ENCODE results near the gene FURIN.

Gene FURIN

DNA sequence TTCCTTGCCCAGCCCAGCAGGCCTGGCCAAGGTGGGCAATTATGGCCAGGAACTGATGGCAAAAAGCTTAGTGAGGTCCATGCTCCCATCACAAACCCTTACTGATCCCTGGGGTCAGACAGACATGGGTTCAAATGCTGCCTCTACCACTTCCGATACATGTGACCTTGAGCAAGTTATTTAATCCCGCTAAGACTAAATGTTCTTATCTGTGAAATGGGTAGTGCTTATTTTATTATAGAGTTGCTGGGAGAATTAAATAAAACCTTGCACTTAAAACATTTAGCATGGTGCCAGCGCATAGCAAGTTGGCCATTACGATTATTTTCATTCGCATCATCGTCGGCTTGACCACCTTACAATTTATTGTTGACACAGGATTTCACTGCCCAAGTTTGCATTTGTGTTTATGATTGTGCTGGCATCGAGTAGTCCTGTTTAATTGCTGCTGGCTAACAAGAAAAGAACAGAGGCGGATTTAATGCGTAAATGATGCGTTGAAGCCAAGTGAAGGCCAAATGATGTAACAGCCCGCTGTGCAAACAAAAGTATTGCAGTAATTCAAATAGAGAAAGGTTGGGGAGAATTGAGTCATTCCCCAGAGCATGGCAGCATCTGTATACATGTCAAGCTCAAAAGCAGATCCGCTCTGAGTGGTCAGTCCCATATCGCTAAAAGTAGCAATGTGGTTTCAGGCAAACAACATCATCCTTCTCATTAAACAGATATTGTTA, 7.3 kb upstream of the FURIN start:
- no peaks in the 10 kb centered on the region for H3K79me2 ChIP-seq (ENCODE audit: control insufficient read depth, low read length)
- no peaks in the 10 kb centered on the region for H3K9me2 ChIP-seq (replicated peaks; ENCODE audit: control insufficient read depth, low read length)
- H3K27ac ChIP-seq (ENCODE audit: low read depth, low read length) = no peak overlapping the region
- no peaks in the 10 kb centered on the region for H3K9me3 ChIP-seq (ENCODE audit: control insufficient read depth, insufficient read depth, low read length)
- no peaks in the 10 kb centered on the region; the same call in 1 of the 2 replicates for H3F3A ChIP-seq (ENCODE audit: control insufficient read depth, insufficient read depth)
- H3K4me3 ChIP-seq (ENCODE audit: low read length) = no peak overlapping the region
- H3K4me1 ChIP-seq (ENCODE audit: control insufficient read depth, low read length) = peaks cover 13% of the 10 kb centered on the region
- no peaks in the 10 kb centered on the region for H4K20me1 ChIP-seq (ENCODE audit: control insufficient read depth, insufficient read depth, low read depth, low read length)
- H3K4me2 ChIP-seq (ENCODE audit: low read length) = no peak overlapping the region
- no peaks in the 10 kb centered on the region for H3K27me3 ChIP-seq (ENCODE audit: control insufficient read depth, low read length)
- no peaks in the 10 kb centered on the region for H3K36me3 ChIP-seq (ENCODE audit: control insufficient read depth, low read length)
- TF ChIP-seq, protein P1, sequence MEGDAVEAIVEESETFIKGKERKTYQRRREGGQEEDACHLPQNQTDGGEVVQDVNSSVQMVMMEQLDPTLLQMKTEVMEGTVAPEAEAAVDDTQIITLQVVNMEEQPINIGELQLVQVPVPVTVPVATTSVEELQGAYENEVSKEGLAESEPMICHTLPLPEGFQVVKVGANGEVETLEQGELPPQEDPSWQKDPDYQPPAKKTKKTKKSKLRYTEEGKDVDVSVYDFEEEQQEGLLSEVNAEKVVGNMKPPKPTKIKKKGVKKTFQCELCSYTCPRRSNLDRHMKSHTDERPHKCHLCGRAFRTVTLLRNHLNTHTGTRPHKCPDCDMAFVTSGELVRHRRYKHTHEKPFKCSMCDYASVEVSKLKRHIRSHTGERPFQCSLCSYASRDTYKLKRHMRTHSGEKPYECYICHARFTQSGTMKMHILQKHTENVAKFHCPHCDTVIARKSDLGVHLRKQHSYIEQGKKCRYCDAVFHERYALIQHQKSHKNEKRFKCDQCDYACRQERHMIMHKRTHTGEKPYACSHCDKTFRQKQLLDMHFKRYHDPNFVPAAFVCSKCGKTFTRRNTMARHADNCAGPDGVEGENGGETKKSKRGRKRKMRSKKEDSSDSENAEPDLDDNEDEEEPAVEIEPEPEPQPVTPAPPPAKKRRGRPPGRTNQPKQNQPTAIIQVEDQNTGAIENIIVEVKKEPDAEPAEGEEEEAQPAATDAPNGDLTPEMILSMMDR (IDR thresholded peaks at IDR 0.05; ENCODE audit: low read depth, low read length, poor library complexity, severe bottlenecking) = no peak
- TF ChIP-seq EZH2phosphoT487 (IDR thresholded peaks at IDR 0.05; ENCODE audit: borderline replicate concordance, low read length) = no peak

DNA sequence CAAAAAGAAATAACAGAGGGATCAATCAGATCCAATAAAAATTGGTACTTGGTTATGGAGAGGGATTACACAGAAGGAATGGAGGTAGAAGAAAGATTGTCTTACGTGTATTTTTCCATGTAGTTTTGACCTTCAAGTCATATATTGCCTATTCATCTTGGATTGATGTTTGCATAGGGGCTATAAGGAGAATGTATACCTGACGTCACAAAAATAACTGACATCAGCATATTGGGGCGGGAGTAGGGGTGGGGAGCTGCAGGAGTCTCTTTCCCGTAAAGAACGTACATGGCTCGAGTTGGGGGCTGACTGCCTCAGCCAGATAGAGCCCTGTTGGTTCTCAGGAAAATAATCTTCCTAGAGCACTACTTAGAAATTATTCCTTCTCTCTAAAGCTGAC, 5.9 kb upstream of the FURIN start:
- Histone ChIP-seq H3K4me2 (ENCODE audit: low read length) (no peak overlapping the region), H3K9me3 (ENCODE audit: control insufficient read depth, insufficient read depth, low read length) (no peaks in the 10 kb centered on the region), H3K27me3 (ENCODE audit: control insufficient read depth, low read length) (0 out of 2 replicates have a peak, but pooled peaks cover 2% of the 10 kb centered on the region), H4K20me1 (ENCODE audit: control insufficient read depth, insufficient read depth, low read depth, low read length) (no peaks in the 10 kb centered on the region), H3K79me2 (ENCODE audit: control insufficient read depth, low read length) (no peaks in the 10 kb centered on the region), H3K9me2 (replicated peaks; ENCODE audit: control insufficient read depth, low read length) (no peaks in the 10 kb centered on the region), H3K36me3 (ENCODE audit: control insufficient read depth, low read length) (no peaks in the 10 kb centered on the region), H3K4me3 (ENCODE audit: low read length) (no peak overlapping the region), H3K27ac (ENCODE audit: low read depth, low read length) (no peak overlapping the region), H3K4me1 (ENCODE audit: control insufficient read depth, low read length) (no peaks in the 10 kb centered on the region; the same call in 1 of the 2 replicates), H3F3A (ENCODE audit: control insufficient read depth, insufficient read depth) (no peaks in the 10 kb centered on the region; the same call in 1 of the 2 replicates)
- no peak for TF ChIP-seq EZH2phosphoT487 (IDR thresholded peaks at IDR 0.05; ENCODE audit: borderline replicate concordance, low read length)
- TF ChIP-seq, protein P1 (IDR thresholded peaks at IDR 0.05; ENCODE audit: low read depth, low read length, poor library complexity, severe bottlenecking) = no peak

DNA sequence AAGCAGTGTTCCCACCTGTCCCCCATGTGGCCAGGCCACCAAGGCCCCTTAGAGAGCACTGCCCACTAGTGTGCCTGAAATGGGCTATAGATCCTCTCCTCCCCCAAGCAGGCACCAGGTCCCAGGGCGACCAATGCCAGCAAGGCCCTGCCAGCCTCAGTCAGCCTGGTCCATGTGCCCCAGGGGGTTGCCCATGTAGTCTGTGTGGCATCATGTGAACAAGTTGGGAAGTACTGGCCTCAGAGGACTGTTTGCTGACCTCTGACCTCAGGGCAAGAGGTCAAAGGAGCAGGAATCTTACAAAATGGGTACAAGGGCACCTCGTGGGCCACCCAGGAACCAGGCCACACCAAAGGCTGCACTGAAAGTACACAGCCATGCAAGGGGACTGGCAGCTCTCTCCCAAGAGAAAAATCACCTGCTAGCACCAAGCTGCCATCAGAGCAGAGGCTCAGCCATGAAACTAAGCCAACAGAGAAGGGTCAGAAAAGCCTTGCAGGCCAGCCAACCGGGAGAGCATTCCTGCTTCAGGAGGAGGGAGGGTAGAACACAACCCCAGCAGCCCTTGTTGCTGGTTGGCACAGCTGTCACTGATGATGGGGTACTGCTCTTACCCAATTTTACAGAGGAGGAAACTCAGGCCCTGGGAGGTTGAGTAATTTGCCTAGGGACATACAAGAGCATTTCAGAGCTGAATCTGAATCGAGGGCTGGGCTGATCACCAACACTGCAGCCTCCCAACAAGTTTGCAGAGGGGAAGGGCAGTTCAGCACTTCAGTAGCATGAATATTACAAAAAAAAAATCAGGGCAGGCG, 5.2 kb upstream of the FURIN start:
- TF ChIP-seq, protein P1 (IDR thresholded peaks at IDR 0.05; ENCODE audit: low read depth, low read length, poor library complexity, severe bottlenecking) = no peak
- TF ChIP-seq EZH2phosphoT487 (IDR thresholded peaks at IDR 0.05; ENCODE audit: borderline replicate concordance, low read length) = no peak
- no peaks in the 10 kb centered on the region for H3K79me2 ChIP-seq (ENCODE audit: control insufficient read depth, low read length)
- no peaks in the 10 kb centered on the region for H3K9me2 ChIP-seq (replicated peaks; ENCODE audit: control insufficient read depth, low read length)
- H3K4me2 ChIP-seq (ENCODE audit: low read length) = no peak overlapping the region
- H4K20me1 ChIP-seq (ENCODE audit: control insufficient read depth, insufficient read depth, low read depth, low read length) = no peaks in the 10 kb centered on the region
- no peaks in the 10 kb centered on the region for H3K9me3 ChIP-seq (ENCODE audit: control insufficient read depth, insufficient read depth, low read length)
- H3K27me3 ChIP-seq (ENCODE audit: control insufficient read depth, low read length) = 0 out of 2 replicates have a peak, but pooled peaks cover 2% of the 10 kb centered on the region
- H3K4me3 ChIP-seq (ENCODE audit: low read length) = no peak overlapping the region
- no peaks in the 10 kb centered on the region for H3K36me3 ChIP-seq (ENCODE audit: control insufficient read depth, low read length)
- no peaks in the 10 kb centered on the region for H3K4me1 ChIP-seq (ENCODE audit: control insufficient read depth, low read length)
- no peak overlapping the region for H3K27ac ChIP-seq (ENCODE audit: low read depth, low read length)
- H3F3A ChIP-seq (ENCODE audit: control insufficient read depth, insufficient read depth) = no peaks in the 10 kb centered on the region; the same call in 1 of the 2 replicates

All from DOHH2 (cell line).